GM12892 (cell line): Measurements from ENCODE around the gene CHST8.
"Not testable (repeated sequence)": the region's sequence is repeated elsewhere in the genome, so short reads cannot be mapped to it uniquely, and the experiment has no call there.

Experiments used
- DNase-seq: peaks from one replicate; pipeline ENCODE4 v3.0.0; 2011; ENCODE audit not compliant: insufficient read length
- FAIRE-seq: peaks from 2 replicates; lab custom pipeline; 2011; peaks lifted over from hg19 to GRCh38; lab: Jason Lieb, UNC
- POLR2A ChIP-seq: IDR thresholded peaks from 2 replicates; pipeline ENCODE4 v1.6.1; 2011; ENCODE audit warnings: low read depth, low read length, control low read depth
- POLR2AphosphoS5 ChIP-seq: IDR thresholded peaks from 2 replicates; pipeline ENCODE4 v1.6.1; 2011; ENCODE audit warnings: low read depth, low read length, control low read depth
- TAF1 ChIP-seq: IDR thresholded peaks from 2 replicates; pipeline ENCODE4 v1.6.1; 2011; ENCODE audit warnings: low read depth, mild to moderate bottlenecking, control low read depth, low read length, borderline replicate concordance

Gene CHST8

DNA sequence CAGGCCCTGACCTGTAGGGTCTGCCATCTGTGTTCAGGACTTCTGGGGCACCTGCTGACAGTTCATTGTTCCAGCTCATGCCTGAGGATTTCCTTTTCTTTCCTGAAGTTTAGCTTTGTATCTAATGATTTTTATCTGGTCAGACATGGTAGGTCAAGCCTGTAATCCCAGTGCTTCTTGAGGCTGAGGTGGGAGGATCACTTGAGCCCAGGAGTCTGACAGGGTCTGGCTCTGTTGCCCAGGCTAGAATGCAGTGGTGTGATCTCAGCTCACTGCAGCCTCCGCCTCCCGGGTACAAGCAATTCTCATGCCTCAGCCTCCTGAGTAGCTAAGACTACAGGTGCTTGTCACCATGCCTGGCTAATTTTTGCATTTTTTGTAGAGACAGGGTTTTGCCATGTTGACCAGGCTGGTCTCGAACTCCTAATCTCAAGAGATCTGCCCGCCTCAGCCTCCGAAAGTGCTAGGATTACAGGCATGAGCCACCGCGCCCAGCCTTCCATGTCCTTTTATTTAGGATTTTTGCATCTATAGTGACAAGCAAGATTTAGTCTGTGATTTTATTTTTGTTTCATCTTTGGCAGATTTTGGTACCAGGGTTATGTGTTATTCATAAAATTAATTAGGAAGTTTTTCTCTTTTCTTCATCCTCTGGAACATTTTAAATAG is 33.2 kb downstream of the CHST8 start:
- DNase-seq (no peak), FAIRE-seq (no peak)
- TF ChIP-seq POLR2A: no peak
- no peak for TF ChIP-seq POLR2AphosphoS5
- TF ChIP-seq TAF1: no peak

DNA sequence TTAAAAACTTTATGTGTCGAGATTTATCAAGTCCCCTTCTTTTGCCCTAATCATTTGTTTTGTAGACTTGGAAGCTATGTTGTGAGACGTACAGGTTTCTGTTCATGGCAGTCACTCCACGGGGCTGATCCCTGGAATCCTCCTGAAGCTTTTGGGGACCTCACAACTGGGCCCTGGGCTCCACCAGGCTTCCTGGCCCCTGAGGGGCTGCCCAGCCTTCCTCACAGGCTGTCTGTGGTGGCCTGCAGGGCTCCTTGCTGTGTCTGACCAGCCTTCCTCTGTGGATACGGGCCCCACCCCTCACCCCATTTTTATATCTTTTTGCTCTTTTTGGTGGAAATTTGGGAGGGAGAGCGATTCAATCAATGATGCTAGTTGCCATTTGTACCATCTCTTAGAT is 38.1 kb downstream of the CHST8 start:
- TF ChIP-seq TAF1 (no peak), POLR2A (no peak), POLR2AphosphoS5 (no peak)
- DNase-seq (no peak), FAIRE-seq (no peak)

DNA sequence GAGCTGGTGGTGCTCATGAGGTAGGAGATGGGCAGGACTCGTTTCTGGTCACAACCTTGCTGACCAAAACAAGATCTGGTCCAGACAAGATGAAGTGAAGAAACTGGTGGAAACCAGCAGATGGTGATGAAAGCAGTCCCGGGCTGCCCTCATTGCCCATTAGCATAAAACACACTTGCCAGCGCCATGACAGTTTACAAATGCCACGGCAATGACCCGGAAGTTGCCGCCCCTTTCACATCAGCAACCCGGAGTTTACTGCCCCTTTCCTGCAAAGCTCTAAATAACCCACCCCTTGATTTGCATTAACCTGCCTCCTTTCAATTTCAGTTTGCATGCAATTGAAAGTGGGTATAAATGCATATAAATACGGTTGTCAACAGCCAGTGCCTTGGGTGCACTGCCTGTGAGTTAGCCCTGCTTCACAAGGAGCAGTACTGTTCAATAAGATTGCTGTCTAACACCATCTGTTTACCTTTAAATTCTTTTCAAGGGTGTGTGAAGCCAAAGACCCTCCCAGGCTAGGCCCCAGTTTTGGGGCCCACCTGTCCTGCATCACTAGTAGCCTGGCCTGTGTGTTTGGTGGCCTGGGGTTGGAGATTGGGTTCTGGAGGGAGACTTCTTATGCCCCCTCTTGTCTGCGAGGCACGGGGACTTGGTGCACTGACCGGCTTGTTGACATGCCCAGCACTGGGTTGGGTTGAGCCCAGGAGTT is 38.8 kb downstream of the CHST8 start:
- TF ChIP-seq TAF1: no peak
- no peak for TF ChIP-seq POLR2AphosphoS5
- no peak for TF ChIP-seq POLR2A
- FAIRE-seq: no peak
- no peak for DNase-seq

DNA sequence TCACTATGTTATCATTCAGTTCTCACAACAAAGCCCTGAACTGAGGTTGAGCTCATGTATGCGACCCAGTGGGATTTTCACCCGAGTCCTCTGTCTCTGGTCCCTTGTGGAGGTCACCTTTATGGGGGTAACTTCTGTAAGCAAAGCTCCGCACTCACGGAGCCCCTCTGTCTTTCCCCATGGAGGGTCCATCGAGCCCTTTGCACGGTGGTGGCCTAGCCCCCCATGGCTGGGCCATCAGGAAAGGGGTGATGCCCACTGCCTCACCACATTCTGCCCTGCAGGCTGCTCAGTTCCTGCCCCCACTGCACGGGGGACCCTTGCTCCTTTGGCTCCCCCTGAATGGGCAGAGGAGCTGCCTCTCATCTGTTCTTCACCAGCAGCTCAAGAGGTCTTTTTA is 39.6 kb downstream of the CHST8 start:
- FAIRE-seq (no peak), DNase-seq (no peak)
- TF ChIP-seq POLR2AphosphoS5: no peak
- TF ChIP-seq TAF1: no peak
- TF ChIP-seq POLR2A: no peak

DNA sequence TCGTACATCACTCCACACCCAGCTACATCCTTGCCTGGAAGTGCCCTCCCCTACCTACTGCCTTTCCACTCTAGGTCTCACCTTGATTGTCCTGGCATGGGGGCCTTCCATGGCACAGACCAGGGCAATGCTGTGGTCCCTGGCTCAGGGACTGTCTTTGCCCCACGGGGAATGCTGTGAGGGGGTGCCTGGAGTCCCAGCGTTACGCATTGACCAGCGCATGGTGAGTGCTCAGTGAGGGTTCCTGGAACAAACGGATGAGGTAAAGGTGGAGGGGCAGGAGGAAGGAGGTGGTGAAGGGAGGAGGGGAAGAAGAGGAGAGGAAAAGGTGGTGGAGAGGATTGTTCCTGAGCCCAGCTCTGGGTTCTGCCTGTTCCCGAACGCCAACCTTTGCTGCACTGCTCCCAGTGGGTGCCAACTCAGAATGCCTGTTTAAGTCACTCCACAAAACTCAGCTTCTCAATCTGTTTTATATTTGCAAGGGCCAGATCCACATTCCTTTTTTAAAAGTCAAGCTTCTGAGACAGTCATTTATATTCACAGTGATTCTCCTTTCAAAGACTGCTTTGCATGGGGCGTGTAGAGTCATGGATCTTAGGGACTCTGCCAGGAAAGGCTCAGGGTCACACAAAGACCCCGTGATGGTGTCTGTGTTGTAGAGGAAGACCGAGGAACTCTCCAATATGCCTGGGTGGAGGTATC is 40.8 kb downstream of the CHST8 start:
- no peak for FAIRE-seq
- TF ChIP-seq POLR2AphosphoS5: no peak
- no peak for TF ChIP-seq POLR2A
- no peak for TF ChIP-seq TAF1
- no peak for DNase-seq

DNA sequence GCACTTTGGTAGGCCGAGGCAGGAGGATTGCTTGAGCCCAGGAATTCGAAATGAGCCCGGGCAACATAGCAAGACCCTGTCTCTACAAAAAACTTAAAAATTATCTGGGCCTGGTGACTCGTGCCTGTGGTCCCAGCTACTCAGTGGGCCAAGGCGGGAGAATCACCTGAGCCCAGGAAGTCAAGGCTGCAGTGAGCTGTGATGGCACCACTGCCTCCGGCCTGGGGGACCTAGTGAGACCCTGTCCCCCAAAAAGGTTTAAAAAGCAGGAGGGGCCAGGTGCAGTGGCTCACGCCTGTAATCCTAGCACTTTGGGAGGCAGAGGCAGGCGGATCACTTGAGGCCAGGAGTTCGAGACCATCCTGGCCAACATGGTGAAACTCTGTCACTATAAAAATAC is 41.6 kb downstream of the CHST8 start:
- FAIRE-seq: not testable (repeated sequence)

DNA sequence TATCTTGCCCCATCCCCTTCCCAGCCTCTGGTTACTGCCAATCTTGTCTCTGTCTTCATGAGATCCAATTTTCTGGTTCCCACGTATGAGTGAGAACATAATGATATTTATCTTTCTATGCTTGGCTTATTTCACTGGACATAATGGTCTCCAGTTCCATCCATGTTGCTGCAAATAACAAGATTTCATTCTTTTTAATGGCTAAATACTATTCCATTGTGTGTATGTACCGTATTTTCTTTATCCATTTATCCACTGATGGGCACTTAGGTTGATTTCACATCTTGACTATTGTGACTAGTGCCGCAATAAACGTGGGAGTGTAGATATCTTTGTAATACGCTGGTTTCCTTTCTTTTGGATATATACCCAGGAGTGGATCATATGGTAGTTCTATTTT is 43.0 kb downstream of the CHST8 start:
- DNase-seq (no peak), FAIRE-seq (no peak)
- TF ChIP-seq POLR2AphosphoS5: no peak
- no peak for TF ChIP-seq POLR2A
- no peak for TF ChIP-seq TAF1

More for the DNA sequence above, 41.6 kb downstream of the CHST8 start:
- not testable (repeated sequence) for DNase-seq

DNA sequence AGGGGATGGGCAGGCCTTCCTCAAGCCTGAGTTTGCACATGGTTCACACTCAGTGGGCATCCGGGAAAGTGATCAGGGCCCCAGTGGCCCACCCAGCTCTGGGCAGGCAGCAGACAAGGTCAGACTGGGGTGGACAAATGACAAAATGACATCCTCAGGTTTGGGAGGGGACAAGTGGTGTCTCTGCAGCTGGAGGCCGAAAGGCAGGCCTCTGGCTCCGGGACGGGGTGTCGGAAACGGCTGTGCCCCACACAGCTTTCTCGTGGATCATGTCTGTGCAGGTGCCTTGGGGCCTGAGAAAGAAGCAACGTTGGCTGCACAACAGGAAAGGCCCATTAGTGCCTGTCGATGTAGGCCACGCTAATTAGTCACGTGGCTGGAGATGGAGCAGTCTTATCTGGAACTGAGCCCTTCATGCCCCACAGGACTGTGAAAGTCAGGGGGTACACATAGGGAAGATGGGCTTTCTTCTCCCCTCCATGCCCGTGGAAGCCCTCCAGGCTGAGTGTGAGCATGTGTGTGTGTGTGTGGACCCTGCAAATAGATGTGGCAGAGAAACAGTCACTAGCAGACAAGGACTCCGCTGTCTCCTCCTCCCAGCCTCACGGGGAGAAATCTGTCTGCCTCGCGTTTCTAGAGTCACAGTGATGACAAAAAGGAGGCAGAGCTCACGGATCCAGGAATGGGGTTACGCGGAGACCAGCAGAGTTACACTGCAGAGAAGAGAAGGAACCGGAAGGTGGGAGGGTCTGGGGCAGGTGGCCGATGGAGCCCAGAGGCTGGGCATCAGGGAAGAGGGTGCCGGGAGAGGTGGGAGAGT is 44.2 kb downstream of the CHST8 start:
- DNase-seq (no peak), FAIRE-seq (no peak)
- no peak for TF ChIP-seq POLR2A
- no peak for TF ChIP-seq TAF1

DNA sequence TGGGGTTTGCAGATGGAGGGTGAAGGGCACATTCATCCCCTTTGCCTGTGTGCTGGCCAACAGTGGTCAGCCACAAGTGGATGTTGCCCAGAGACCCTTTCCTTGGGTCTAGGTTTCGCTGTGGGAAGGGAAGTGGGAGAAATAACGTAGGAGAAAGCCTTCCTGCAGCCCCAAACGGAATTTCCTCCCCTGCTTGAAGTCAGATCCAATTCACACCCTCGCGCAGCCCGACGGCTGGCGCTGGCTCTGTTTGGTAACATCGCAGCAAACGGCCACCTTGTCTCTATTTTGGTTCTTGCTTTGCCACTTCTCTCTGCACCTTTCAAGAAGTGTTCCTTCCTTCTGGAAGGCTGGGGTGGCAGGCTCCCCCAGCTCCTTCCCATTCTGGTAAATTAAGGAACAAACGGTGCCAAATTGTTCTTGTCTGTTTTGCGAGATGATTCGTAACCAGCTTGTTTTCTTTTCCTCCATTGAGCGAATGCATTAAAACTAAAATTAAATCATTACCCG is 45.4 kb downstream of the CHST8 start:
- DNase-seq: no peak
- no peak for FAIRE-seq
- no peak for TF ChIP-seq POLR2AphosphoS5
- no peak for TF ChIP-seq POLR2A
- TF ChIP-seq TAF1: no peak

DNA sequence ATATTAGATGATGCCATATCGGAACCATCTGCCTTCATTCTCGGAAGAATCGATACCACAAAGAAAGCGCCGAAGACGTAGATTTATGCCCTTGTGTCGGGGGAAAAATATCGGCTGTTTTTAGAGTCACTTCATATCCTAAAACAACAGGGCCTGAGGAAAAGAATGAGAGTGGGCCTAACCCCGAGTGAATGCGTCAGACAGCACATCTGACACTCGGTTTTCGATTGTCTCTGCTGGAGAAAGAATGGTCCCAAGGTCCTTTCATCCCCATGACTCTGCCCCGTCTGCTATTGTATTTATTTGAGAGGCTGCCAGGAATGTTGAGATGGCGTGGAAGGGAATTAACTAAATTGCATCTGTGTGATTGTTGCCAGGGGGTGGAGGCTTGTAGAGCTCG is 46.1 kb downstream of the CHST8 start:
- TF ChIP-seq POLR2AphosphoS5: no peak
- TF ChIP-seq POLR2A: no peak
- TF ChIP-seq TAF1: no peak
- DNase-seq: no peak
- FAIRE-seq: no peak

DNA sequence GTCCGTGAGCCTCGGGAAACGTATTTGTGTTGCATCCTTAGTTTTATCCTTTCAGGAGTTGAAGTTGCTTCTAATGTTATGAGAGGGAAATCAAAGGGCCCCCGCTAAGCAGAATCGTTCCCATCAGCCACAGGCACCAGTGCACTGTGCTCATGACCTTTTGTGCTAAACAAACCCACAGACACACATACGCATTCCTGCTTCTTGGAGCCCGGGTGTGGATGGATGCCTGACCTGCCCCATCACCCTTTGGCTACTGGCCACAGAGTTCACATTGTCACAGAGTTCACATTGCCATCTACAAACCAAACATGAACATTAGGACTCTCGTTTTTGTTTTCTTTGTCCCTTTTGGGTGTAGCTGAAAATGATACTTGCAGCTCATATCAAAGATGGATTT is 47.2 kb downstream of the CHST8 start:
- TF ChIP-seq TAF1 (no peak), POLR2AphosphoS5 (no peak), POLR2A (no peak)
- no peak for DNase-seq
- no peak for FAIRE-seq

DNA sequence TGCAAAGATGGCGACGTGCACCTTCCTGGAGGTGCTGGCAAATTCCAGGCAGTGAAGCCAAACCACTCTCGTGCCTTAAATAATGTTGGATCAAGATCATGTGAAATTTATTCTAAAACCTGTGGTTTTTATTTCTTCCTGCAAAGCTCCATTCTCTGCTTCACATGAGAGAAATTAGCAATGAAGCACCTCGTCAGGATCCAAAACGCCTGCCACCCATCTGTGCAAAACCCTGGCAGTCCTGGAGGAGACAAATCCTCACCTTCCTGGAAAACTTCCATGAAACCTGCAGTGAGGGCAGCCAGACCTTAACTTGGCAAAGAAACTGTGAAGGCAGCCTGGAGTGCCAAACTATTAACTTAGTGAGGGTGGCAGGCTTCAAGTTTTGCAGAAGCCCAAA is 47.6 kb downstream of the CHST8 start:
- DNase-seq (no peak), FAIRE-seq (no peak)
- no peak for TF ChIP-seq POLR2A
- TF ChIP-seq POLR2AphosphoS5: no peak
- TF ChIP-seq TAF1: no peak
